Measurements from ENCODE around the gene BDKRB2.

BDKRB2 gene

DNA sequence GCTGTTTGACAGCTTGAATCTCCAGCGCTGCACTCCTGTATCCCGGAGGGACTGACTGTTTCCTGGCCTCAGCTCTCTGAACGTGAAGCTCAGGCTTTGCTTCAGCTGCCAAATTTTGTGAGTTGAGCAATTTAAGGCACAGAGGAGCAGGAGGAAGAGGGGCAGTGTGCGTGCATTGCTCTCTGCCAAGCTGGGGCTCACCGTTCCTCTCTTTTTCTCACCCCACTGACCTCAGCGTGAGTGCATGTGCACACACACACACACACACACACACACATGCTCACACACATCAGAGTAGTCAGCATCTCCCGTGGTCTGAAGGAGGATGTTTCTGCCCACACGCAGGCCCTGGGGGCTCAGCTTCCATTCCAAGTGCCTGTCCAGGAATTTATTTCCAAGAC is 27.8 kb upstream of the BDKRB2 start:
- DNase-seq (ENCODE audit: low spot score): no peak

DNA sequence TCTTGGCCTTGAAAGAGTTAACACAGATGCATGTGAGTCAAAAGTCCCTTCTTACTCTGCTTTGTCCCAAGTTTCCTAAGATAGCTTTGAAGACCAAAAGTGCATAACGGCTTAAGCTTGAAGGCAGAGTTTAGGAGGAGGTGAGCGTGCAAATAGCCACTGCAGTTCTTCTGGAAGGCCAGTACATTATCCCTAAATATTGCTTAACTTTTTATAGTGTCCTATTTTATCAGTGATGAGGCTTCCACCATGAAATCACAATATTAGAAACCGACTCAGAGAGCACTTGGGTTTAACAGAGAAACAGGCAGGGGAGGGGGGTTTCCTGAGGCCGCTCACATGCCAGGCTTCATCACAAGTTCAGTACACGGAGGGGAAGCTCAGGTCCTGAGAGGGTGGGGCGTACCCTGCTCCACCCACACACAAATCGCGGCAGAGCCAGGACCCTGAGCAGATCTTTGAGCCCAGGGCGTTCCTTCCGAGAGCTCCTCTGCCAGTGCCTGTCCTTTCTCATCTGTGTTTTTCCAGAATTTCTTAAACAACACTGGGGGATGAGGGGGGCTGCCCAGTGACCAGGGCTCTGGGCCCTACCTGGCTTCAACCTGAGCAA is 26.8 kb upstream of the BDKRB2 start:
- no peak for DNase-seq (ENCODE audit: low spot score)

- no peak for DNase-seq (ENCODE audit: low spot score)
Observed at GRCh38 chr14:96178461-96179321, 25.9 kb upstream of the BDKRB2 start.

DNA sequence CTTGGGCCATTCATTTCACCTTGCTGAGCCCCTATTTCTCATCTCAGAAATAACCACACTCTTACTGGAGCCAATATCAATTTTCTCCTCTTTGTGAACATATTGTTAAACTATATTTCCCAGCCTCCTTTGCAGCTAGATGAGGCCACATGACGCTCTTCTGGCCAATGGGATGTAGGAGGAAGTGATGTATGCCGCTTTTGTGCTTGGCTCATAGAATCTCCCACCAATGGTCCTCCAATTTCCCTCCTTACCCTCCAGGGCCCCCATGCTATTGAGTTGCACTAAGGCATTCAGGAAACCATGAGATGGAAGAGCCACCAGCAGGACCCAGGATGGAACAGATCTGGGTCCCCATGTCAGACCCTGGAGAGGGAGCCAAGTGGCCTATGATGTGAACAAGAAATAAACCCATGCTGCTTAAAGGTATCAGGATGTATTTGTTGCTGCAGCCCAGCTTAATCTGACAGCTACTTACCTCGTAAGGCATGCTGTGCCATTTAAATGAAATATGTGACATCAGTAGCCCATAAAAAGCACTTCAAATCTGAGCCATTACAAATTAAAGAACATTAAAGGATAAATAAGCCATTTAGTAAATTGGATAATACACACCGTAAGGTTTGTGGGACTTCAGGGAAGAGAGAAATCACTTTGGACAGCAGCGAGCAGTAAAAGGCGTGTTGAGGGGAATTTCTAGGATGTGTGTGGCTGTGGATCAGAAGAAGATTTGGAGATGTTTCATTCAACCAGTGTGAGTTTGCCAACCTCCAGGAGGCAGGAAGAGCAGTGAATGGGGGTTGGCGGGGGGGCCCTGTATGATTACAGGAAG is 24.4 kb upstream of the BDKRB2 start:
- no peak for DNase-seq (ENCODE audit: low spot score)

DNA sequence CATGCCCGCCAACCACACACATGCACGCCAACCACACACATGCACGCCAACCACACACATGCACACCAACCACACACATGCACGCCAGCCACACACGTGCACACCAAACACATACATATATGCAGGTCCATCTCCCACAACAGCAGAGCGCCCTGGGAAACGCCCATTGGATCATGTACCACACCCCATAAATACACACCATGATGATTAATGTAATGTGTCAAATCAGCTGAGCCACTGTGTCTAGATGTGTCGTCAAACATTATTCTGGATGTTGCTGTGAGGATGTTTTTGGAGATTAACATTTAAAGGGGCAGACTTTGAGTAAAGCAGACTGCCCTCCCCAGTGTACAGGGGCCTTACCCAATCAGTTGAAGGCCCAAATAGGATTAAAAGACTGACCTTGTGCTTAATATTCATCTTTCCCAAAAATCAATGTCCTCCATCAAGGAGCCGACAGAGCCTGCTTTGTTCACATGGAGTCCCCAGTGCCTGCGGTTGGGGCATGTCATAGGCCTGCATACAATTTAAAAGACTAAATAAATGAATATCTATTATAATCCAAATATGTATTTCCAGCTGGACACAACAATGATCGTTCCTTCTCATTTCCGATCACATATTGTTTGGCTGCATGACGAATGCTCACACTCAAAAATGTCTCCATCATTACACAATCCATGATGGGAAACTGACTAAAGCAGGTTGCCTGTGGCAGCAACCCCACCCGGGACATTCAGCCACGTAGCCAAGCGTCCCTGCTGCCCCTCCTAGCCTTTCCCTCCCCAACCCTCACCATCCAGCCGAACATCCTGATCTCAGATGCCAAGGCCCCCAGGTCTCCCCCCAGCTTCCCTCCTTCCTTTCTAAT is 23.2 kb upstream of the BDKRB2 start:
- DNase-seq (ENCODE audit: low spot score): no peak

DNA sequence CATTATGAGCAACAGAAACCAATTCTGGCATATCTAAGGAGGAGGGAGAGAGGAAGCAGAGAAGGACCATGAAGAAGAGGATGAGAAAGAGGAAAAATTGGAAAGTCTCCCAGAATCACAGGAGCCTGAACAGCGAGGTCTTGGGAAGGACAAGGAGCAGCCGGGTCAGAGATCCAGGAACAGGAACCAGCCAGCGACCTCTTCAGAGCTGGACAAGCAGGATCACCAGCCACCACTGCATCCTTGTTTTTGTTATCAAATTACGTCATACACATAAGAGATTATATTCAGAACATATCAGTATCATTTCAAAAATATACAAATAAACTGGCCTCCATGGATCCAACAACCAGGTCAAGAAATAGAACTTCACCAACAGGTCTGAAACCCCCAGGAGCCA is 22.1 kb upstream of the BDKRB2 start:
- no peak for DNase-seq (ENCODE audit: low spot score)

- DNase-seq (ENCODE audit: low spot score): no peak
Observed at GRCh38 chr14:96184737-96185136, 19.9 kb upstream of the BDKRB2 start.

DNA sequence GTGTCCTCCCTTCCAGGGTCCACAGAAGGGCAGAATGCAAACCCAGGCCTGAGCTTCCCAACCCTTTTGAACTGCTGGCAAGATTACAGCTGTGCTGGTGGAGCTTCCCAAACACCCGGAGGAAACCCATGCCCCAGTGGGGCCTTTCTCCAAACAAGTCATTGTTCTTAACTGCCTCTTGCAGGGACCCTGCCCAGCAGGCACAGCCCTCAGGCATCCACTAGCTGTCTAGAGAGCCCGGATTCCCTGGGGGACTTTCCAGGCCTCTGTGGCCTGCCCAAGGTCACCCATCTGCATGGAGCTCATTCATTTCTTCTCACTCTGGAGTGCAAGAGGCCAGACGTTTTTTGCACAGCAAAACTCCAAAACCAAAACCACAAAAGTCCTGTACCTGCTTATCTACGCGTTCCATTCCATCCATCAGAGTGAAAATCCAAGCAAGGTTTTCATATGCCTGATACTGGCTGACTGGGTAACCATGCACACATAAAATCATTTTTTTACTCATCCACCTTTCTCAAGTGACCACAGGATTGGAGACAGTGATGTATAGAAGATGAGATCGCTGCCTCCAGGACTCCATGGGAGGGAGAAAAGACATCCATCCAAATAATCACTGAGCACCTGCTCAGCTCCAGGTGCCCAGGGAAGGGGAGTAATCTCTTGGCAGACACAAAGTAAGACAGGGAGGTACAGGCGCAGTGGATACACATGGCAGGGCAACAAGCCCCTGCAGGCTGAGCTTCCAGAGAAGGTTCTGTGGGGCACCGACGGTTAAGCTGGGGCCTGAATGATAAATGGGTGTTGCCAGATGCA is 17.2 kb upstream of the BDKRB2 start:
- DNase-seq (ENCODE audit: low spot score): no peak

- DNase-seq (ENCODE audit: low spot score): no peak
Observed at GRCh38 chr14:96189281-96189711, 15.3 kb upstream of the BDKRB2 start.

GRCh38 chr14:96191353-96191752 is 13.3 kb upstream of the BDKRB2 start:
- no peak for DNase-seq (ENCODE audit: low spot score)

- no peak for DNase-seq (ENCODE audit: low spot score)
Observed at GRCh38 chr14:96191841-96192462, 12.7 kb upstream of the BDKRB2 start.

GRCh38 chr14:96192975-96193805 is 11.4 kb upstream of the BDKRB2 start:
- DNase-seq (ENCODE audit: low spot score): no peak

DNA sequence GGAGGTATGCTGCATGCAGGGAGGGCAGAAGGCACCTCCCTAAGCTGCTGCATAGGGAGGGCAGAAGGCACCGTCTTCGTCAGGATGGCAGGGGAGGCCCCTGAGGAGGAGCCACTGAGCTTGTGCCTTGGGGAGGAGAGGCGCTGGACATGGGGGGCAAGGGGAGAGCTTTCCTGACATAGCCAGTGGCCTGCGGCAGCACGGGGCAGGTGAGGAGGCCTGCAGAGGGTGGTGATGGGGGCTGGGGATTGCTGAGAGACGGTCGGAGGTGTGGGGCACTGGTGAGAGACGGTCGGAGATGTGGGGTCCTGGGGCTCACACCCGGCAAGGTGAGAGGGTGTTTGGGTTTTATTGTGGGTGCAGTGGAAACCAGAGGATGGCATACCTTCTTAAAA is 10.4 kb upstream of the BDKRB2 start:
- DNase-seq (ENCODE audit: low spot score): no peak

DNA sequence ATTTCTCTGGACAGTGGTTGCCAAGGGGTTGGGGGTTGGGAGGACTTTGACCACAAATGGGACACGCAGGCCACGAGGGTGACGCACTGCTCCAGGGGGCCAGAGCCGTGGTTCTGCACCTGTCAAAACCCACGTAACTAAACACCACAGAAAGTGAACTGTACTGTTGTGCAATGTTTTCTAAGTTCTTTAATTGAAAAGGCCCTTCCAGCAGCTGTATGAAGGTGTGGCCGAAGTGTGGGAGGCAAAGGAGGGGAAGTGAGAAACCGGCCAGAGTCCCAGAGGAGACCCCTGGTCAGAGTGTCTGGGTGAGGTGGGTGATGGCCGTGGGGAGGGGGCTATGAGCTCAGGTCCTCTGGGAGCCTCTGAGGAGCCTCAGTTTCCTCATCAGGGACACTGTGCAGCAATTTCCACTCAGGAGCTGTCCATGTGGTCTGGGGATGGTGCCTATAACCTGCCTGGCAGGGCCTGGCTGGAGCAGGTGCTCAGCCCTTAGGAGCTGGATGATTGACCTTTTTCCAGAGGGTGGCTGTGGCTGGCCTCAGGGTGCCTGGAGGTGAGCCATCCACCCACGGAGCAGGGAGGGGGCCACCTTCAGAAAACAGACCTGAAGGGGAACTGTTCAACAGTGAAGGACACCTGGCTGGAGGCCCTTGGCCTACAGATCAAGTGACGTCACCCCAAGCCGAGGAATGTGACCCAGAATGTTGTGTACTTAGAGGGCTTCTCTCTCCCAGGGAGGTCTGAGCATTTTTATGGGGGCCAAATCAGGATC is 9.8 kb upstream of the BDKRB2 start:
- no peak for DNase-seq (ENCODE audit: low spot score)

GRCh38 chr14:96195441-96196081 is 9.1 kb upstream of the BDKRB2 start:
- no peak for DNase-seq (ENCODE audit: low spot score)

GRCh38 chr14:96197163-96197852 is 7.3 kb upstream of the BDKRB2 start:
- DNase-seq (ENCODE audit: low spot score): no peak

GRCh38 chr14:96197969-96198368 is 6.7 kb upstream of the BDKRB2 start:
- DNase-seq (ENCODE audit: low spot score): no peak
